Body of pancreas (tissue), 4 donors: Measurements from ENCODE around the gene MRPL9. TPM values are rescaled to one million over a fixed set of nuclear protein-coding genes. Genes with fewer than 3 reads are reported as not detected.

Experiments used
- ATAC-seq: fragments of 150-250 bp; one replicate; pipeline ENCODE4 v1.9.1; 2016
- DNase-seq, 4 donors: peaks; one replicate each; pipeline ENCODE4 v3.0.0-alpha.2; 2019
- H3K27ac ChIP-seq, 4 donors: fragments of 200-600 bp; sonication (generic); 1 replicate in 3 of 4; 2 replicates in 1 of 4; pipeline versions ENCODE4 v1.5.1 to v1.6.1; 2016 to 2019; ENCODE audit warnings: mild to moderate bottlenecking in 1 of 4, mixed read lengths in 1 of 4, moderate library complexity in 1 of 4
- H3K27me3 ChIP-seq, 2 donors: fragments of 200-600 bp; sonication (generic); one replicate each; pipeline ENCODE4 v1.6.0; 2016; ENCODE audit warnings: mild to moderate bottlenecking in 1 of 2
- H3K36me3 ChIP-seq, 2 donors: fragments of 200-600 bp; sonication (generic); replicated peaks in 1 of 2; 2 replicates each; pipeline ENCODE4 v1.5.1; 2016; ENCODE audit warnings: low read depth in 2 of 2; ENCODE audit not compliant: insufficient read depth in 1 of 2
- H3K4me1 ChIP-seq: fragments of 200-600 bp; sonication (generic); one replicate; pipeline ENCODE4 v1.6.0; 2016
- H3K4me3 ChIP-seq, 2 donors: fragments of 200-600 bp; sonication (generic); 1 replicate in 1 of 2; 2 replicates in 1 of 2; pipeline ENCODE4 v1.5.1; 2016 to 2019
- H3K9me3 ChIP-seq, 3 donors: fragments of 200-600 bp; sonication (generic); 1 replicate in 2 of 3; 2 replicates in 1 of 3; pipeline ENCODE4 v1.5.1; 2016
- CTCF ChIP-seq, 7 experiments: fragments of 450-650 bp in 4 of 7; fragments of 200-600 bp in 3 of 7; sonication (generic) in 3 of 7; IDR thresholded peaks; one replicate each; pipeline ENCODE4 v1.5.1; 2016 to 2019; ENCODE audit warnings: antibody characterized with exemption in 7 of 7
- POLR2A ChIP-seq, 3 donors: fragments of 450-650 bp; IDR thresholded peaks; one replicate each; pipeline ENCODE4 v1.6.1; 2016; ENCODE audit warnings: antibody characterized with exemption in 3 of 3, mild to moderate bottlenecking in 2 of 3
- WGBS, 2 donors: methylation state at CpG; one replicate each; pipeline ENCODE4 v1.1.5; 2017; 5-methylcytosine and 5-hydroxymethylcytosine counted together
- intact Hi-C: fragments of 100-400 bp; cut with DNase I; formaldehyde crosslinking; loops from one replicate; pipeline ENCODE4 v1.15.1; 2023
- total RNA-seq, 2 donors: library from RNA; depleted of rRNA; stranded (reverse); fragments of >200 nt; gene quantifications; one replicate each; pipeline ENCODE4 v1.1.0, GENCODE V29; 2016

The MRPL9 gene
- total RNA-seq, result 10 to 100 TPM; 24.6 to 40.2 TPM

DNA sequence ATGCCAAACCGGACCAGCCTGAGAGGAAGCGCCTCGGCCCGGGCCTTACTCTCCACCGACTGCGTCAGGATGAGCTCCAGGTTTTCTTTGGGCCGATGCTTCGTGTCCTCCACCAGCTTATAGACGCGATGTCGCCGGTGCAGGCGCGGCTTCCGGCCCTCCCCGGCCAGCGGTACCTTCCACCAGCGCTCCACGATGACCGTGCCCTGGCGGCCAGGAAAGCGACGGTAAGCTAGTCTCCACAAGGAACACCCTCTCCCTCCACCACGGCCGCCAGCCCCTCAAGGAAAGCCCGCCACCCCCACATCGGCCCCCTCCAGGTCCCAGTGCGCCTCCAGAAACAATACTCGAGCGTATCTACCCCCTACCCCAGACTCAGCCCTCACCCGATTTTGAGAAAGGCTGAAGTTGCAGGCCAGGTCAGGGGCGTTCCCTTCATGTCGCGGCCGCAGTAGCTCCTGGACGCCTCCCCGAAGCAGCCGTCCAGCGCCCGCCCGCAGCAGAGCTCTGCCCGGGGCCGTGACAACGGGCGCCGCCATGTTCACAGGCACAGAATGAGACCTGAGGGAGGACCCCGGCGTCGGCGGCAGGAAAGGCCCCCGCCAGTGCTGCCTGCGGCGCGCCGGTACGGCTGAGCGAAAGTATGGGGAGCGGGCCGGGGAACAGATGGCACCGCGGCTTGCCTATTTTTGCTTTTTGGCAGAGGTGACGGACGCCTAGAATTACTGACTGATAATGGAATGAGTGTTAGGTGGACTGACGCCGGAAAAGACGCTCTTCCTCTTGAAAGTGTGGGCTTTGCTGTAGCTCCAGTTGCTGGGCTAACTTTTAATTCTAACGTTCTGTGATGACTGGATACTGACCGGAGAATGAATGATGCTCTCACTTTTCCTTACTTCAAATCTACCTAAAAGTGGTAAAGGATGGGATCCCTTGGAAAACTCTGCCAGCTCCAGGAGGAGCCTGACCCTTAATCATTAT is at the start of gene MRPL9:
Gene MRPL9, minus strand, starts transcription at position 556 of the 981 bp plus-strand sequence. Its CDS starts 17 bp downstream, at position 539.
- peak within 1 kb of the TSS; percentile 87 to 91 (median 89) for H3K27ac ChIP-seq
- DNase-seq (peak; percentile 82 to 90 (median 84)), ATAC-seq (peak; percentile 98)
- H3K4me1 ChIP-seq, result peaks cover 21% of the 10 kb centered on the region
- H3K27me3 ChIP-seq, result no peaks in the 10 kb centered on the region
- TF ChIP-seq CTCF (IDR thresholded peaks at IDR 0.05) (peak in 1 of 7 experiments; percentile 9), POLR2A (IDR thresholded peaks at IDR 0.05) (peak; percentile 60 to 87 (median 79))
- no peaks in the 10 kb centered on the region for H3K9me3 ChIP-seq
- intact Hi-C loops, result no loop called here
- WGBS, 2 donors, result 0 to 1% methylated on average over 37 to 68 of the region's 68 CpGs
- H3K4me3 ChIP-seq, result peak within 1 kb of the TSS; percentile 79 to 97
- H3K36me3 ChIP-seq, result peaks cover 0 to 6% of the 10 kb centered on the region in 2 donors

DNA sequence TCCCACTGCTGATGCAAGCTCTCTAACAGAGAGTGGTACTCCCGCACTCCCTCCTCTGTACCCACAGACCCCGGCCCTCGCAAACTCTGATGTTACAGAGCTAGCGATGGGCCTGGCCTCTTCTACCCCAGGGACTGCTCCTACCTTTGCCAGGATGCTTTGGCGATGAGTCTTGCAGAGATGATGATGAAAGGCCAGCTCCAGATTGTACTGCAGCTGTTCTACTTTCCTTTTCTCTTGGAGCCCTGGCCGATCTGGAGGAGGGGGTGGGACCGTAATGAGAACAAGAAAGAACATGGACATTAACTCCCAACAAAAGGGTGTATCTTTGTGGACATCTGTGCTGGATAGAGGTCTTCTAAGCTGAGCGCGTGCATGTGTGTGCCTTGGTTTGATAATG is 47.9 kb upstream of the MRPL9 start:
- DNase-seq, result no peak
- no peak overlapping the region for H3K27ac ChIP-seq
- H3K36me3 ChIP-seq, result peaks cover 0 to 15% of the 10 kb centered on the region in 2 donors
- 82 to 84% methylated on average over 9 of the region's 9 CpGs for WGBS, 2 donors
- no peak for TF ChIP-seq CTCF (IDR thresholded peaks at IDR 0.05)
- no peak for TF ChIP-seq POLR2A (IDR thresholded peaks at IDR 0.05)
- no peak overlapping the region for H3K4me3 ChIP-seq
- peaks cover 16% of the 10 kb centered on the region for H3K4me1 ChIP-seq
- no peaks in the 10 kb centered on the region for H3K27me3 ChIP-seq
- intact Hi-C loops, result no loop called here
- no peak for ATAC-seq
- H3K9me3 ChIP-seq, result no peaks in the 10 kb centered on the region

- TF ChIP-seq CTCF (IDR thresholded peaks at IDR 0.05) (no peak), POLR2A (IDR thresholded peaks at IDR 0.05) (no peak)
- Histone ChIP-seq H3K36me3 (peaks cover 0 to 11% of the 10 kb centered on the region in 2 donors), H3K9me3 (no peaks in the 10 kb centered on the region), H3K27ac (peak overlapping the region in 3 of 4 donors; percentile 28 to 47 (median 32)), H3K4me3 (no peak overlapping the region), H3K4me1 (peaks cover 16% of the 10 kb centered on the region), H3K27me3 (no peaks in the 10 kb centered on the region)
- no peak for ATAC-seq
- DNase-seq, result no peak
- intact Hi-C loops, result no loop called here
- WGBS, 2 donors, result 88 to 100% methylated on average over 1 of the region's 1 CpG
Observed at GRCh38 chr1:151809985-151810556, 46.8 kb upstream of the MRPL9 start.

GRCh38 chr1:151809290-151809984 is 46.1 kb upstream of the MRPL9 start:
- WGBS, 2 donors, result 48 to 54% methylated on average over 7 to 8 of the region's 8 CpGs
- Histone ChIP-seq H3K4me3 (no peak overlapping the region), H3K9me3 (no peaks in the 10 kb centered on the region), H3K36me3 (peaks cover 0 to 7% of the 10 kb centered on the region in 2 donors), H3K27ac (peak overlapping the region in 3 of 4 donors; percentile 28 to 47 (median 32)), H3K27me3 (no peaks in the 10 kb centered on the region), H3K4me1 (peaks cover 16% of the 10 kb centered on the region)
- peak in 3 of 4 donors; percentile 54 to 66 (median 63) for DNase-seq
- no peak for TF ChIP-seq POLR2A (IDR thresholded peaks at IDR 0.05)
- no peak for TF ChIP-seq CTCF (IDR thresholded peaks at IDR 0.05)
- intact Hi-C loops, result no loop called here
- ATAC-seq, result peak; percentile 65
